Measurements from ENCODE around the gene STARD9. TPM values are rescaled to one million over a fixed set of nuclear protein-coding genes. Genes with fewer than 3 reads are reported as not detected.

The STARD9 gene
- total and polyA plus RNA-seq, 2 experiments from 2014 or later, result 1.8 to 6.2 TPM

DNA sequence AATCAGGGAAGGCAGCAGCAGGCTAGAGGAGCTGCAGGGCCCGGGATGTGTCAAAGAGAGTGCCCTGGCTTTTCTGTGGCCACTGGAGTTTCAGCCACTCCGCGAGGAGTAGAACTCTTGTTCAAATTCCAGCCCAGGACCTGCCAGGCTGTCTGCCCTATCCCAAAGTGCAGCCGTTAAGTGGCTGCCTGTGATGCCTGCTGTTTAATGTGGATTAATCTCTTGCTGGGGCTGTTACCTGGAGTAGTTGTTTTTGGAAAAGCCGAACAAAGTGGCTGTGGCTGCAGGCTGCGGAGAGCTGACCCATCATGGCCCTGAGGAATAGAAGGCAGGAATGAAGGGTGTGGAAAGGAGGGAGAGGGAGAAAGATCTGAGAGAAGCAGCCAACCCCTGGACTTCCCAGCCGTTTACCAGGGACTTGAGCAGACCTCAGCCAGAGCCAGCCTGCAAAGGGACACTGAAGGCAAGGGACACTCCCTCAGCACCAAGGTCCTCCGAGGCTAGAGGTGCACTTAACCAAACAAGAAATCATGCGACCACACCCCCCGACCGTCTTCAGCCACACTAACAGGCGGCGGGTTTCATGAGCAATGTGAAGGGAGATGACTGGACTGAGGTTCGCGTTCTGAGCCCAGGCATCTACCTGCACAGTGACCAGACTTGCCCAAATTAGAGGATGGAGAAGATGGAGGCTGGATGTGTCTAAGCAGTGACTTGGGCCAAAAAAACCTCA, 156.9 kb downstream of the STARD9 start (continued):
- TF ChIP-seq, protein P1, sequence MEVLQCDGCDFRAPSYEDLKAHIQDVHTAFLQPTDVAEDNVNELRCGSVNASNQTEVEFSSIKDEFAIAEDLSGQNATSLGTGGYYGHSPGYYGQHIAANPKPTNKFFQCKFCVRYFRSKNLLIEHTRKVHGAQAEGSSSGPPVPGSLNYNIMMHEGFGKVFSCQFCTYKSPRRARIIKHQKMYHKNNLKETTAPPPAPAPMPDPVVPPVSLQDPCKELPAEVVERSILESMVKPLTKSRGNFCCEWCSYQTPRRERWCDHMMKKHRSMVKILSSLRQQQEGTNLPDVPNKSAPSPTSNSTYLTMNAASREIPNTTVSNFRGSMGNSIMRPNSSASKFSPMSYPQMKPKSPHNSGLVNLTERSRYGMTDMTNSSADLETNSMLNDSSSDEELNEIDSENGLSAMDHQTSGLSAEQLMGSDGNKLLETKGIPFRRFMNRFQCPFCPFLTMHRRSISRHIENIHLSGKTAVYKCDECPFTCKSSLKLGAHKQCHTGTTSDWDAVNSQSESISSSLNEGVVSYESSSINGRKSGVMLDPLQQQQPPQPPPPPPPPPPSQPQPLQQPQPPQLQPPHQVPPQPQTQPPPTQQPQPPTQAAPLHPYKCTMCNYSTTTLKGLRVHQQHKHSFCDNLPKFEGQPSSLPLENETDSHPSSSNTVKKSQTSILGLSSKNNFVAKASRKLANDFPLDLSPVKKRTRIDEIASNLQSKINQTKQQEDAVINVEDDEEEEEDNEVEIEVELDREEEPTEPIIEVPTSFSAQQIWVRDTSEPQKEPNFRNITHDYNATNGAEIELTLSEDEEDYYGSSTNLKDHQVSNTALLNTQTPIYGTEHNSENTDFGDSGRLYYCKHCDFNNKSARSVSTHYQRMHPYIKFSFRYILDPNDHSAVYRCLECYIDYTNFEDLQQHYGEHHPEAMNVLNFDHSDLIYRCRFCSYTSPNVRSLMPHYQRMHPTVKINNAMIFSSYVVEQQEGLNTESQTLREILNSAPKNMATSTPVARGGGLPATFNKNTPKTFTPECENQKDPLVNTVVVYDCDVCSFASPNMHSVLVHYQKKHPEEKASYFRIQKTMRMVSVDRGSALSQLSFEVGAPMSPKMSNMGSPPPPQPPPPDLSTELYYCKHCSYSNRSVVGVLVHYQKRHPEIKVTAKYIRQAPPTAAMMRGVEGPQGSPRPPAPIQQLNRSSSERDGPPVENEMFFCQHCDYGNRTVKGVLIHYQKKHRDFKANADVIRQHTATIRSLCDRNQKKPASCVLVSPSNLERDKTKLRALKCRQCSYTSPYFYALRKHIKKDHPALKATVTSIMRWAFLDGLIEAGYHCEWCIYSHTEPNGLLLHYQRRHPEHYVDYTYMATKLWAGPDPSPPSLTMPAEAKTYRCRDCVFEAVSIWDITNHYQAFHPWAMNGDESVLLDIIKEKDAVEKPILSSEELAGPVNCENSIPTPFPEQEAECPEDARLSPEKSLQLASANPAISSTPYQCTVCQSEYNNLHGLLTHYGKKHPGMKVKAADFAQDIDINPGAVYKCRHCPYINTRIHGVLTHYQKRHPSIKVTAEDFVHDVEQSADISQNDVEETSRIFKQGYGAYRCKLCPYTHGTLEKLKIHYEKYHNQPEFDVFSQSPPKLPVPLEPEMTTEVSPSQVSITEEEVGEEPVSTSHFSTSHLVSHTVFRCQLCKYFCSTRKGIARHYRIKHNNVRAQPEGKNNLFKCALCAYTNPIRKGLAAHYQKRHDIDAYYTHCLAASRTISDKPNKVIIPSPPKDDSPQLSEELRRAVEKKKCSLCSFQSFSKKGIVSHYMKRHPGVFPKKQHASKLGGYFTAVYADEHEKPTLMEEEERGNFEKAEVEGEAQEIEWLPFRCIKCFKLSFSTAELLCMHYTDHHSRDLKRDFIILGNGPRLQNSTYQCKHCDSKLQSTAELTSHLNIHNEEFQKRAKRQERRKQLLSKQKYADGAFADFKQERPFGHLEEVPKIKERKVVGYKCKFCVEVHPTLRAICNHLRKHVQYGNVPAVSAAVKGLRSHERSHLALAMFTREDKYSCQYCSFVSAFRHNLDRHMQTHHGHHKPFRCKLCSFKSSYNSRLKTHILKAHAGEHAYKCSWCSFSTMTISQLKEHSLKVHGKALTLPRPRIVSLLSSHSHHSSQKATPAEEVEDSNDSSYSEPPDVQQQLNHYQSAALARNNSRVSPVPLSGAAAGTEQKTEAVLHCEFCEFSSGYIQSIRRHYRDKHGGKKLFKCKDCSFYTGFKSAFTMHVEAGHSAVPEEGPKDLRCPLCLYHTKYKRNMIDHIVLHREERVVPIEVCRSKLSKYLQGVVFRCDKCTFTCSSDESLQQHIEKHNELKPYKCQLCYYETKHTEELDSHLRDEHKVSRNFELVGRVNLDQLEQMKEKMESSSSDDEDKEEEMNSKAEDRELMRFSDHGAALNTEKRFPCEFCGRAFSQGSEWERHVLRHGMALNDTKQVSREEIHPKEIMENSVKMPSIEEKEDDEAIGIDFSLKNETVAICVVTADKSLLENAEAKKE (CRISPR knock-in tag; IDR thresholded peaks at IDR 0.05), result no peak
- TF ChIP-seq CREB1 (CRISPR knock-in tag; IDR thresholded peaks at IDR 0.05; ENCODE audit: low read depth) (no peak), JUNB (IDR thresholded peaks at IDR 0.05; ENCODE audit: unreplicated experiment) (no peak), EZH2 (IDR thresholded peaks at IDR 0.05; ENCODE audit: low read depth, unreplicated experiment) (no peak), STAT1 (IDR thresholded peaks at IDR 0.05; ENCODE audit: unreplicated experiment) (no peak)

DNA sequence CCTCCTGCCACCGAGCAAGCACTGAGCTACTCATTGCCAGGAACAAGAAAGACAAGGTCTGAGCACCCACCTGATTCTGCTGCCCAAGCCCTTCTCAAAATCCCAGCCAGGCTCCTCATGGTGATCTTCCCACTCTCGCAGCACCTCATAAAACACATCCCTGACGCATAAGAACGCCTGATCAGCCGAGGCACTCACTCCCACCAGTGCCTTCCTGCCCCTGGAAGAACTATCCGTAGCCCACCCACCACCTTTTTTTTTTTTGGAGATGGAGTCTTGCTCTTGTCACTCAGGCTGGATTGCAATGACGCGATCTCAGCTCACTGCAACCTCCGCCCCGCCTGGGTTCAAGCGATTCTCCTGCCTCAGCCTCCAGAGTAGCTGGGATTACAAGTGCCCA, 157.6 kb downstream of the STARD9 start:
- Histone ChIP-seq H3F3A (replicated peaks; ENCODE audit: low read depth) (0 out of 2 replicates have a peak, but pooled peaks cover 4% of the 10 kb centered on the region), H3K79me2 (replicated peaks; ENCODE audit: insufficient read depth) (0 out of 2 replicates have a peak, but pooled peaks cover 3% of the 10 kb centered on the region), H4K20me1 (replicated peaks; ENCODE audit: insufficient read depth) (no peaks in the 10 kb centered on the region; the same call in none of the 2 replicates), H3K27me3 (ENCODE audit: insufficient read depth) (no peaks in the 10 kb centered on the region), H3K36me3 (ENCODE audit: insufficient read depth) (peaks cover 19% of the 10 kb centered on the region), H3K27ac (ENCODE audit: low read depth) (no peak overlapping the region), H3K9me2 (ENCODE audit: insufficient read depth) (no peaks in the 10 kb centered on the region), H3K4me2 (no peak overlapping the region), H2AFZ (no peak overlapping the region), H3K4me3 (no peak overlapping the region), H3K4me1 (ENCODE audit: insufficient read depth) (peaks cover 6% of the 10 kb centered on the region; the same call in 1 of the 2 replicates)
- H3K27ac Mint-ChIP-seq, result no peak overlapping the region
- H3K9me3 Mint-ChIP-seq, result no peaks in the 10 kb centered on the region
- ATAC-seq, result no peak
- no peak overlapping the region for H3K4me3 Mint-ChIP-seq
- no peak for DNase-seq (ENCODE audit: low spot score)
- peaks cover 29% of the 10 kb centered on the region for H3K4me1 Mint-ChIP-seq
- H3K36me3 Mint-ChIP-seq (ENCODE audit: low read depth), result peaks cover 57% of the 10 kb centered on the region
- peaks cover 6% of the 10 kb centered on the region for H3K27me3 Mint-ChIP-seq (ENCODE audit: insufficient read depth, low read depth, poor library complexity)
- TF ChIP-seq EZH2phosphoT487 (IDR thresholded peaks at IDR 0.05; ENCODE audit: unreplicated experiment) (no peak), ZNF331 (CRISPR knock-in tag; IDR thresholded peaks at IDR 0.05; ENCODE audit: low read depth) (no peak), CREB1 (CRISPR knock-in tag; IDR thresholded peaks at IDR 0.05; ENCODE audit: low read depth) (no peak), ZNF114 (CRISPR knock-in tag; IDR thresholded peaks at IDR 0.05) (no peak), JUNB (IDR thresholded peaks at IDR 0.05; ENCODE audit: unreplicated experiment) (no peak), ETS1 (IDR thresholded peaks at IDR 0.05) (no peak)
- TF ChIP-seq, protein P2, sequence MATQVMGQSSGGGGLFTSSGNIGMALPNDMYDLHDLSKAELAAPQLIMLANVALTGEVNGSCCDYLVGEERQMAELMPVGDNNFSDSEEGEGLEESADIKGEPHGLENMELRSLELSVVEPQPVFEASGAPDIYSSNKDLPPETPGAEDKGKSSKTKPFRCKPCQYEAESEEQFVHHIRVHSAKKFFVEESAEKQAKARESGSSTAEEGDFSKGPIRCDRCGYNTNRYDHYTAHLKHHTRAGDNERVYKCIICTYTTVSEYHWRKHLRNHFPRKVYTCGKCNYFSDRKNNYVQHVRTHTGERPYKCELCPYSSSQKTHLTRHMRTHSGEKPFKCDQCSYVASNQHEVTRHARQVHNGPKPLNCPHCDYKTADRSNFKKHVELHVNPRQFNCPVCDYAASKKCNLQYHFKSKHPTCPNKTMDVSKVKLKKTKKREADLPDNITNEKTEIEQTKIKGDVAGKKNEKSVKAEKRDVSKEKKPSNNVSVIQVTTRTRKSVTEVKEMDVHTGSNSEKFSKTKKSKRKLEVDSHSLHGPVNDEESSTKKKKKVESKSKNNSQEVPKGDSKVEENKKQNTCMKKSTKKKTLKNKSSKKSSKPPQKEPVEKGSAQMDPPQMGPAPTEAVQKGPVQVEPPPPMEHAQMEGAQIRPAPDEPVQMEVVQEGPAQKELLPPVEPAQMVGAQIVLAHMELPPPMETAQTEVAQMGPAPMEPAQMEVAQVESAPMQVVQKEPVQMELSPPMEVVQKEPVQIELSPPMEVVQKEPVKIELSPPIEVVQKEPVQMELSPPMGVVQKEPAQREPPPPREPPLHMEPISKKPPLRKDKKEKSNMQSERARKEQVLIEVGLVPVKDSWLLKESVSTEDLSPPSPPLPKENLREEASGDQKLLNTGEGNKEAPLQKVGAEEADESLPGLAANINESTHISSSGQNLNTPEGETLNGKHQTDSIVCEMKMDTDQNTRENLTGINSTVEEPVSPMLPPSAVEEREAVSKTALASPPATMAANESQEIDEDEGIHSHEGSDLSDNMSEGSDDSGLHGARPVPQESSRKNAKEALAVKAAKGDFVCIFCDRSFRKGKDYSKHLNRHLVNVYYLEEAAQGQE (IDR thresholded peaks at IDR 0.05; ENCODE audit: unreplicated experiment), result no peak
- TF ChIP-seq, protein P3, sequence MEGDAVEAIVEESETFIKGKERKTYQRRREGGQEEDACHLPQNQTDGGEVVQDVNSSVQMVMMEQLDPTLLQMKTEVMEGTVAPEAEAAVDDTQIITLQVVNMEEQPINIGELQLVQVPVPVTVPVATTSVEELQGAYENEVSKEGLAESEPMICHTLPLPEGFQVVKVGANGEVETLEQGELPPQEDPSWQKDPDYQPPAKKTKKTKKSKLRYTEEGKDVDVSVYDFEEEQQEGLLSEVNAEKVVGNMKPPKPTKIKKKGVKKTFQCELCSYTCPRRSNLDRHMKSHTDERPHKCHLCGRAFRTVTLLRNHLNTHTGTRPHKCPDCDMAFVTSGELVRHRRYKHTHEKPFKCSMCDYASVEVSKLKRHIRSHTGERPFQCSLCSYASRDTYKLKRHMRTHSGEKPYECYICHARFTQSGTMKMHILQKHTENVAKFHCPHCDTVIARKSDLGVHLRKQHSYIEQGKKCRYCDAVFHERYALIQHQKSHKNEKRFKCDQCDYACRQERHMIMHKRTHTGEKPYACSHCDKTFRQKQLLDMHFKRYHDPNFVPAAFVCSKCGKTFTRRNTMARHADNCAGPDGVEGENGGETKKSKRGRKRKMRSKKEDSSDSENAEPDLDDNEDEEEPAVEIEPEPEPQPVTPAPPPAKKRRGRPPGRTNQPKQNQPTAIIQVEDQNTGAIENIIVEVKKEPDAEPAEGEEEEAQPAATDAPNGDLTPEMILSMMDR (conservative IDR thresholded peaks at IDR 0.05; ENCODE audit: low read depth in 2 of 2), result no peak

Data from GM23338 (cell line).